Vagina (tissue), 2 donors: ENCODE results near the gene NAPB.

Source experiments
- POLR2A ChIP-seq, 2 donors: fragments of 450-650 bp; IDR thresholded peaks; one replicate each; pipeline ENCODE4 v1.6.1; 2017; ENCODE audit warnings: antibody characterized with exemption in 2 of 2, mild to moderate bottlenecking in 2 of 2, moderate library complexity in 2 of 2
- POLR2AphosphoS5 ChIP-seq, 2 donors: sonication (generic); formaldehyde crosslinking; IDR thresholded peaks; one replicate each; pipeline ENCODE4 v1.9.0; 2017; ENCODE audit warnings: antibody characterized with exemption in 2 of 2, mild to moderate bottlenecking in 2 of 2, low read depth in 1 of 2; ENCODE audit not compliant: insufficient read depth in 1 of 2

DNA sequence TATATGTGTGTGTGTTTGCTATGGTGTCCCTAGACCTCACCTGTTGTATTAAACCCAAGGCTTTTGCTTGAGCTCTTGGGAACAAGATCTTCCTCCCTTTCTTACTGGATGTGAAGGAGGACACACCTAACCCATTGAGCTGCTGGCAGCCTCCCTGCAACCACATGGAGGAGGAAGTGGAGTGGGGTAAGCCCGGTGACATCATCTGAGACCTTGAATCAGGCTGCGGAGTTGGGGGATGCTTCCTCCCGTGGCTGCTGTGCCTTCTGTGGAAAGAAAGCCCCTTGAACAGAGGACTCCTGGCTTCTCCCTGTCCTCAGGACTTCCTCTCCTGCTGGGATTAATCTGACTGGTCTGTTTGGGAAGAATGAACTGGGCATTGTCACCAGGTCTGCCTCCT is 28.1 kb upstream of the NAPB start:
- TF ChIP-seq POLR2A (IDR thresholded peaks at IDR 0.05) (no peak), POLR2AphosphoS5 (IDR thresholded peaks at IDR 0.05; ENCODE audit: insufficient read depth in 1 of 2, low read depth in 1 of 2) (no peak)
